HUES64 (cell line): ENCODE data around the gene SPINDOC.

Source experiments
- H3K27ac ChIP-seq: 2 replicates; pipeline ENCODE4 v1.7.0; 2013; ENCODE audit warnings: low read depth, low read length, inconsistent platforms
- H3K27me3 ChIP-seq: 2 replicates; pipeline ENCODE4 v1.6.1; 2013; ENCODE audit warnings: mild to moderate bottlenecking, low read length; ENCODE audit not compliant: insufficient read depth
- H3K36me3 ChIP-seq: 2 replicates; pipeline ENCODE4 v1.6.1; 2013; ENCODE audit warnings: mild to moderate bottlenecking, low read length; ENCODE audit not compliant: insufficient read depth
- H3K4me1 ChIP-seq: 2 replicates; pipeline ENCODE4 v1.6.1; 2013; ENCODE audit warnings: mild to moderate bottlenecking, low read length, moderate library complexity; ENCODE audit not compliant: insufficient read depth
- H3K4me3 ChIP-seq: 2 replicates; pipeline ENCODE4 v1.5.1; 2013; ENCODE audit warnings: mild to moderate bottlenecking, low read length, moderate library complexity
- H3K9ac ChIP-seq: 2 replicates; pipeline ENCODE4 v1.6.1; 2013; ENCODE audit warnings: mild to moderate bottlenecking, low read depth, low read length
- H3K9me3 ChIP-seq: 2 replicates; pipeline ENCODE4 v1.6.1; 2013; ENCODE audit warnings: low read depth, low read length; ENCODE audit not compliant: insufficient read depth
- WGBS: fragments of 150-250, 120-280 bp; methylation state at CpG from one replicate; pipeline ENCODE4 v1.1.7; 2013; ENCODE audit warnings: missing lambda C conversion rate; 5-methylcytosine and 5-hydroxymethylcytosine counted together

The SPINDOC gene

DNA sequence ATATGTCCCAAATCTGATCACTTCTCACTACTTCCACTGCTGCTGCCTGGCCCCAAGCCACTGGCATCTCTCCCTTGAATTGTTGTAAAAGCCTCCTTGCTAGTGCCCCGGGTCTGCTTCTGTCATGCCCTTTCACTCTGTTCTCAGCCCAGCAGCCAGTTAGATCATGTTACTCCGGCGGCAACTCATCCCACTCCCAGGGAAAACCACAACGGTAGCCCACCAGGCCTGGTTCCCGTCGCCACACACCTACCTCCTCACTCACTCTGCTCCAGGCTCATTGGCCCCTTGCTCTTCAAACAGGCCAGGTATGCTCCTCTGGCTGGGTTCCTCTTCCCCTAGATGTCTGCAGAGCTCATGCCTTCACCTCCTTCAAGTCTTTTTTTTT lies 21.9 kb downstream of the SPINDOC start:
- peaks cover 19% of the 10 kb centered on the region for H3K4me1 ChIP-seq
- H3K36me3 ChIP-seq: no peaks in the 10 kb centered on the region
- H3K4me3 ChIP-seq: no peak overlapping the region
- H3K9me3 ChIP-seq: no peaks in the 10 kb centered on the region
- no peaks in the 10 kb centered on the region for H3K27me3 ChIP-seq
- H3K9ac ChIP-seq: no peak overlapping the region
- no peak overlapping the region for H3K27ac ChIP-seq
- WGBS: 89% methylated on average over 6 of the region's 6 CpGs

DNA sequence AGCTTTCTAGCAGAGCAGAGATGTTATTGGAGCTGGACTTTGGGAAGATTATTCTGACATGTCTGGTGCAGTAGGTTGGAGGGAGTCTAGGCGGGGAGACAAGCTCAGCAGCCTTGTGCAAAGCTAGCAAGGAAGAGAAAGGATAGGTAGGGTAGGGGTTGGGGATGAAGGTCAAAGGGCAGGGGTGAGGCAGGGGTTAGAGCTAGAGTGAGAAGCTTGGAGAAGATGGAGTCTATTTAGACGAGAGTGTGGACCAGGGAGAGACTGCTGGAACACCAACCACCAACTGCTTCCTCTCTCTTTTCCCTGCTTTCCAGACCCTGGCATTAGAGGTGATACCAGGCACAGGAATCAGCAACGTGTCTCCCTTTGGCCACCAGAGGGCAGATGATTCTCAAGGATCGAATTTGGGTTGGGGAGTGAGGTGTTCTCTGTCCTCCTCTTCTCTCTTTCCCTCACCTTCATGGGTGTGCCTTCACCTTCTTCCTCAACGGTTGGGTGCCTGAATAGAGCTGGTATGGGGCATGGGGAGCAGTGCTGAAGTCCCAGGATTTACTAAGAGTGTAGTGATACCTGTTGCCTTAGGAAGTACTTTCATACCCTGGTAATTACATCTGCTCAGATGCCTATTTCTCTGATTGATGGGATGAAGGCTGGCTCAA lies 23.9 kb downstream of the SPINDOC start:
- Histone ChIP-seq H3K27me3 (no peaks in the 10 kb centered on the region), H3K4me1 (peaks cover 31% of the 10 kb centered on the region), H3K9me3 (no peaks in the 10 kb centered on the region), H3K36me3 (0 out of 2 replicates have a peak, but pooled peaks cover 4% of the 10 kb centered on the region), H3K27ac (no peak overlapping the region), H3K9ac (no peak overlapping the region), H3K4me3 (no peak overlapping the region)
- WGBS: 25% methylated on average over 4 of the region's 5 CpGs

DNA sequence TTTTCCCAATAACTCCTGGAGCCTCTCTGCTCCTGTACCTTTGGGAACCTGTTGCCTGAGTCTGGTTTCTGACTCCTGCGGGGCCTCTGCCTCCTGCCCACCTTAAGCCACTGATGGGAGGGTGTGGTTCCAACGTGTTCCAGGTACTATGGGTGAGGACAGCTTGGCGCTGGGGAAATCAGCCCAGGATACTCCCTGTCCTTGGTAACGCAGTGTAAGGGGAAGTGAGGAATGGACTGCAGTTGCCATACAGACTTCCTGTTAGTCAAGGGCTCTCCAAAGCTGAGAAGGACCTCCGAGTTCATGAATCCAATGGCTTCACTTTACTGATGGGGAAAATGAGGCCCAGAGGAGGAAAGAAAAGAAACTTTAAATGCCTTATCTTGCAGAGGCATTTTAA lies 24.5 kb downstream of the SPINDOC start:
- WGBS: 83% methylated on average over 5 of the region's 5 CpGs
- no peak overlapping the region for H3K9ac ChIP-seq
- H3K27ac ChIP-seq: no peak overlapping the region
- no peaks in the 10 kb centered on the region for H3K27me3 ChIP-seq
- peaks cover 30% of the 10 kb centered on the region for H3K4me1 ChIP-seq
- no peaks in the 10 kb centered on the region for H3K9me3 ChIP-seq
- H3K4me3 ChIP-seq: no peak overlapping the region
- 0 out of 2 replicates have a peak, but pooled peaks cover 4% of the 10 kb centered on the region for H3K36me3 ChIP-seq

DNA sequence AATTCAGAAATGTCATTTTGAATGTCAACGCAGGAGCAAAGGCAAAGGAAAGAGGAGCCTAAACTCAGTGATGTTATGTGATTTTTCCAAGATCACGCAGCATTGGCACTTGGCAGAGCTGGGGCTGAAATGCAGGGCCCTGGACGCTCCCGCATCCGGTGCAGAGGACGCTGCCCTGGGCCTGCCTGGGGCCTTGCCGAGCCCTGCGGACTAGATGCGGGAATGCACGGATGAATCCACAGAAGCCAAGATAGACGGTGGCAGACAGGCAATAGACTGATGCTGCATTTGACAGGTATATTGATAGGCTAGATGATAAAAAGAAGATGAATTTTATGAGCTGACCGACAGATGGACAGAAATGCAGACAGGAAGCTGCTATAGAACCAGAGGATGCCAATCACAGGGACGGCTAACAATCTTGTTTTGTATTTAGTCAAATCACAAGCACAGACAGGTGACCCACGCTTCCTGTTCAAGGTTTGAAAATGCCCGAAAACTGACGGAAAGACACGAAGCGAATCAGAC lies 25.0 kb downstream of the SPINDOC start:
- H3K9me3 ChIP-seq: no peaks in the 10 kb centered on the region
- H3K4me3 ChIP-seq: peak overlapping the region; percentile 40
- H3K4me1 ChIP-seq: peaks cover 35% of the 10 kb centered on the region
- no peak overlapping the region; the same call in 1 of the 2 replicates for H3K27ac ChIP-seq
- H3K36me3 ChIP-seq: 0 out of 2 replicates have a peak, but pooled peaks cover 4% of the 10 kb centered on the region
- no peaks in the 10 kb centered on the region for H3K27me3 ChIP-seq
- WGBS: 42% methylated on average over 18 of the region's 18 CpGs
- peak overlapping the region; percentile 54 for H3K9ac ChIP-seq

DNA sequence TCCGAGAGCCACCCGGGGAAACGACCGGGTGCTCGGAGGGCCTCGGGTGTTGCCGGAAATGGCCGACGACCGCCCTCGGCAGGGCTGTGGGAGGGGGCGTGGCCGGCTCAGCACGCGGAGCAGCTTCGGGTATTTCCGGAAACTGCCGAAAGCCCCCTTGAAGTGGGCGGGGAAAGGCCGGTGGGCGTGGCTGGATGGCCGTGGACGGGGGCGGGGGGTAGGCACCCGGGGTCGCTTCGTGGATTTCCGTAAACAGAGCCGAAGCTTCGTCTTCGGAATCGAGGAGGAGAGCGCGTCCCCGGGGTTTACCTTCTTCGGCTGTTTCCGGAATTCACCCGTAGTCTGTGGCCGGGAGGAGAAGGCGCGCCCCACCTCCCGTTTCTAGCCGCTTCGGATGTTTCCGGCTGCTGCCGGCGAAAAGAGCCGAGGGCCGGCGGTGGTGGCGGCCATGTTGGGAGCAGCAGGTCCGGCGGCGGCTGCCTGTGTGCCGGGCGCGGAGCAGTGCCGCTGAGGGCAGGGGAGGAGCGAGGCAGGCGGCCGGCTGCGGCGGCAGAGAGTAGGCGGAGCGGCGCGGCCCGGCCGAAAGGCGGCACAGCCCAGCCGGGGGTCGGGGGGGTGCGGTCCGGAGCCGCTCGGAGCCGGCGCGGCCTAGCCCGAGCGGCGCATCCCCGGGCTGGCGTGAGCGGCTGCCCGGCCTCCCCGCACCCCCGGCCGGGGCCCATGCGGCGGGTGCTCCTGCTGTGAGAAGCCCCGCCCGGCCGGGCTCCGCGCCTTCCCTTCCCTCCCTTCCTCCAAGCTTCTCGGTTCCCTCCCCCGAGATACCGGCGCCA lies 25.6 kb downstream of the SPINDOC start, which contains the start of gene MARK2:
Gene MARK2, plus strand, starts transcription at position 433 of the 830 bp plus-strand sequence. Its CDS starts 397 bp downstream, at position 830.
- under 1% methylated on average over 100 of the region's 100 CpGs for WGBS
- Histone ChIP-seq H3K4me1 (peaks cover 37% of the 10 kb centered on the region), H3K36me3 (0 out of 2 replicates have a peak, but pooled peaks cover 4% of the 10 kb centered on the region)

DNA sequence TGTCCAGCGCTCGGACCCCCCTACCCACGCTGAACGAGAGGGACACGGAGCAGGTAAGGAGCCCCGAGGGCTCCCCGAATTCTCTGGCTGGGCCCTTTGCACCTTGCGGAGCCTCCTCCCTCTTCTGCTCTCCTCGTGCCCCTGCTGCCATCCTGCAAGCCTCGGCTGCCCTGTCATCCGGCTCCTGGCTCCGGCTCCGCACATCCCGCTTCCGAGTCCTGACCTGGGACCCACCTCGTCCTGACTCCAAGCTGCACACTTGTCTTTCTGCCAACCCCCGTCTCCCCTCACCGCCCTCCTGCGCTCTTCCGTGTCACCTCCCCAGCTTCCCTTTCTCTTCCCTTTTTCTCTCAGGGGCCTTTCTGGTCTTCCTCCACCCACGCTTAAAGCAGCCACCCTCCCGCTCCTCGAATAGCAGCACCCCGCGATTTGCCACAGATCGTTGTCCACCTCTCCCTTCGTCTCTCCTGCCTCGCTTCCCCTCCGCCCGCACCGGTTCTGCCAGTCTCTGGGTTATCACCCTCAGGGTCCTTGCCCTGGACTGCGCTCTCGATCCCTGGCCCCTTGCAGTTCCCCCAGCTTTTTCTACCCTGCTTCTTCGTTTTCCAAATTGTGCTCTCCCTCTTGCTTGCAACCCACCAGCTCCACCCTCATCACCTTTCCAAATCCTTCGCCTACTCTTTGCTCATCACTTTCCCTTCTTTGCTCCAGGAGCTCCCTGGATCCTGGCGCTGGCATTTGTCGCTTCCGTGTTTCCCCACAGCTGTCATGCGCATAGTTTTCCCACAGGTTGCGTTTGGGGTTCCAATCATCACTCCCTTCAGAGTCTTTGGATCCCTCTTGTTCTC lies 26.5 kb downstream of the SPINDOC start:
- peak overlapping the region; percentile 86 for H3K9ac ChIP-seq
- H3K27me3 ChIP-seq: no peaks in the 10 kb centered on the region
- peak overlapping the region; percentile 93 for H3K4me3 ChIP-seq
- peak overlapping the region; percentile 82; the same call in 1 of the 2 replicates for H3K27ac ChIP-seq
- WGBS: 1% methylated on average over 40 of the region's 40 CpGs
- no peaks in the 10 kb centered on the region for H3K9me3 ChIP-seq
- 0 out of 2 replicates have a peak, but pooled peaks cover 4% of the 10 kb centered on the region for H3K36me3 ChIP-seq
- peaks cover 43% of the 10 kb centered on the region for H3K4me1 ChIP-seq

More for the DNA sequence above, 25.6 kb downstream of the SPINDOC start, which contains the start of gene MARK2:
- no peaks in the 10 kb centered on the region for H3K27me3 ChIP-seq
- peak within 1 kb of the TSS; percentile 82; the same call in 1 of the 2 replicates for H3K27ac ChIP-seq
- H3K9me3 ChIP-seq: no peaks in the 10 kb centered on the region
- H3K9ac ChIP-seq: peak within 1 kb of the TSS; percentile 86
- peak within 1 kb of the TSS; percentile 93 for H3K4me3 ChIP-seq

DNA sequence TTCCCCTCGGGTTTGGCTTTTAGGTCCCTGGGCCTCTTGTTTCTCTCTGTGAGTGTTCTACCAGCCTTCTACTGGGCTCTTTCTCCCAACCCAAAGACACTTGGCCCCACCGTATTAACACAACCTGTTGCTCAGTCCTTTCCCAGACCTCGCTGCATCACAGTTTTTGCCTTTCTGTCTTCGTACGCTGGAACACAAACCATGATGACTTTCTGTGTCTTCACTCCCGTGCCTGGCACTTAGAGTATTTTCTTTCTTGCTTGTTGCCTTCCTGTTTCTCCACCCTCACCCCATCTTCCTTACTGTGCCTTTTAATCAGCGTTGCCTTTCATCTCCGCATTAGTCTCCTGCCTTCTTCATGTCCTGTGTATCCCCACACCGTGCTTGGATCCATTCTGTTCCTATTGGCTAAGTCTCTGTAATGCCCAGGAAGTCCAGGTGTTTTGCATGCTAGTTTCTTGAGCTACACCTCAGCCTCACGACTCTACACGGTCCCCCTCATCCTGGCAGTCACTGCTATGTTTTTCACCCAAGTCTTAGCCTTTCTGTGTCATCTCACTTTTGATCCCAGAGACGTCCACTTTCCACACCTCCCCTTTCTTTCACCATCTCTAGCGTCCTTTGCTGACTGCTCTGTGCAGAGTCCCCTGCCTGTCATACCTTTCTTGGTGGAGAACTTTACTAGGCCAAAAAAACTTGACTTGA lies 27.3 kb downstream of the SPINDOC start:
- H3K27ac ChIP-seq: no peak overlapping the region
- peaks cover 50% of the 10 kb centered on the region for H3K4me1 ChIP-seq
- H3K27me3 ChIP-seq: no peaks in the 10 kb centered on the region
- peak overlapping the region; percentile 93 for H3K4me3 ChIP-seq
- H3K36me3 ChIP-seq: 0 out of 2 replicates have a peak, but pooled peaks cover 4% of the 10 kb centered on the region
- no peaks in the 10 kb centered on the region for H3K9me3 ChIP-seq
- H3K9ac ChIP-seq: peak overlapping the region; percentile 86
- 15% methylated on average over 13 of the region's 13 CpGs for WGBS

DNA sequence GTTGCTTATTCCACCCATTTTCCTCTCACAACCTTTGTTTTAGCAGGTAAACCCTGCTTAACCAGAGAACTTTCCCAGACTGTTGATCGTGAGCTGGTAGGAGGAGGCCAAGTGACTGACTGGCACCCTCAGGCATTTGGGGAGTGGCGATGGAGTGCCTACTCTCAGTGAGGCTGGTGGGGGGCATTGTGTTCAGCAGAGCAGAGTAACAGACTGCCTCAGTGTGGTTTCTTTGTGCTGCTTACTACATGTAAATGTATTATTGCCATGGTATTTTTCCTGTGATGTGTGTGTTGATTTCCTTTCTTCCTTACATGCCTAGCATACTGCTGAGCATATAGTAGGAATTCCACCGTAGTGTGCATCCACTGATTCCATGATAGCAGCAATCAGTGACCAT lies 28.3 kb downstream of the SPINDOC start:
- WGBS: 33% methylated on average over 3 of the region's 3 CpGs
- Histone ChIP-seq H3K27ac (peak overlapping the region; percentile 44; the same call in 1 of the 2 replicates), H3K36me3 (0 out of 2 replicates have a peak, but pooled peaks cover 4% of the 10 kb centered on the region), H3K27me3 (no peaks in the 10 kb centered on the region), H3K9me3 (no peaks in the 10 kb centered on the region), H3K4me3 (peak overlapping the region; percentile 93), H3K4me1 (peaks cover 50% of the 10 kb centered on the region), H3K9ac (peak overlapping the region; percentile 45; the same call in 1 of the 2 replicates)

DNA sequence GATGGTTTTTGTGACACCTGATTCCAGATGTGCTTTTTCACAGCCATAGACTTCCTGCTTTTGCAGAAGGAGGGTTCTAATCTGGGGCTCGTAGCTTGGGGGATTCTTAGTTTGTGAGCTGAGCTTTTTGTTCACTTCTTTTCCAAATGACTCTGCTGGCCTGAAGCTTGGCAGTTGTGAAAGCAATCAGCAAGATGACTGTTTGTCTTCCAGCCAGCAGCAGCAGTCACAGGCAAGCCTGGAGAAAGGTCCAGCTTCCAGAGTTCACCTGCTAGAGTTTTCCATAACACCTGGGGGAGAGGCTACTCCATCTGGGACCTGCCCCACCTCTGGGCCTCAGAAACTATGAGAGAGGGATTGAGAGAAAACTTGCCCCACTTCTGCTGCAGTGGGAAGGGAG lies 29.8 kb downstream of the SPINDOC start:
- Histone ChIP-seq H3K27me3 (no peaks in the 10 kb centered on the region), H3K27ac (peak overlapping the region; percentile 64; the same call in 1 of the 2 replicates)

DNA sequence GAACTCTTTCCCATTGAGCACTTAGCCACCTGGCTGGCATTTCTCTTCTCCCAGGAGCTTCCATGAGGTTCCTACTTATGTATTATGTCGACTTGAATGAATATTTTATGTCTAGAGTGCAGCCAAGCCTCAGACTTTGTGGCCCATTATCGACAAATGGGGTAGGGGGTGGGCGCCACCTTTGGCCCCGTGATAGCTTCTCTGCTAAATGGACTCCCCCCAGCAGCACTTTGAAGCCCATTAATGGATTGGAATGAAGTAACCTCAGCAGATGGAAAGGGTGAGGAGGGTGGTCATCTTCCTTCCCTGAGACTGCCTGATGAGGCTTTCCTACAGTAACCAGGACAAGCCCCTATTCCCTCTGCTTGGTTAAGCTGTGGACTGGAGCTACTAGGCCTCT lies 31.6 kb downstream of the SPINDOC start:
- Histone ChIP-seq H3K9ac (no peak overlapping the region), H3K4me1 (peaks cover 56% of the 10 kb centered on the region), H3K27ac (no peak overlapping the region), H3K4me3 (no peak overlapping the region), H3K27me3 (no peaks in the 10 kb centered on the region), H3K9me3 (no peaks in the 10 kb centered on the region), H3K36me3 (0 out of 2 replicates have a peak, but pooled peaks cover 4% of the 10 kb centered on the region)
- 78% methylated on average over 4 of the region's 4 CpGs for WGBS

More for the DNA sequence above, 29.8 kb downstream of the SPINDOC start:
- Histone ChIP-seq H3K36me3 (0 out of 2 replicates have a peak, but pooled peaks cover 4% of the 10 kb centered on the region), H3K4me3 (0 out of 2 replicates have a peak overlapping the region, but pooled peaks have one; percentile 13), H3K9me3 (no peaks in the 10 kb centered on the region), H3K9ac (0 out of 2 replicates have a peak overlapping the region, but pooled peaks have one; percentile 22), H3K4me1 (peaks cover 59% of the 10 kb centered on the region)
- 72% methylated on average over 1 of the region's 1 CpG for WGBS
